NCI-H146 treated with DMSO at 0.1 percent for 48 hours (cell line): ENCODE measurements around the gene PAX2.

ENCODE experiments used
- DNase-seq: peaks from one replicate; lab custom pipeline; 2025; ENCODE audit not compliant: unreplicated experiment; lab: John Stamatoyannopoulos, UW

The PAX2 gene

GRCh38 chr10:100835810-100836209 lies 90.4 kb downstream of the PAX2 start:
- no peak for DNase-seq

GRCh38 chr10:100836891-100837290 lies 91.5 kb downstream of the PAX2 start:
- DNase-seq = no peak

GRCh38 chr10:100837300-100837699 lies 91.9 kb downstream of the PAX2 start:
- DNase-seq = no peak

GRCh38 chr10:100838986-100839385 lies 93.6 kb downstream of the PAX2 start:
- no peak for DNase-seq

GRCh38 chr10:100841528-100841927 lies 96.1 kb downstream of the PAX2 start:
- DNase-seq = no peak

DNA sequence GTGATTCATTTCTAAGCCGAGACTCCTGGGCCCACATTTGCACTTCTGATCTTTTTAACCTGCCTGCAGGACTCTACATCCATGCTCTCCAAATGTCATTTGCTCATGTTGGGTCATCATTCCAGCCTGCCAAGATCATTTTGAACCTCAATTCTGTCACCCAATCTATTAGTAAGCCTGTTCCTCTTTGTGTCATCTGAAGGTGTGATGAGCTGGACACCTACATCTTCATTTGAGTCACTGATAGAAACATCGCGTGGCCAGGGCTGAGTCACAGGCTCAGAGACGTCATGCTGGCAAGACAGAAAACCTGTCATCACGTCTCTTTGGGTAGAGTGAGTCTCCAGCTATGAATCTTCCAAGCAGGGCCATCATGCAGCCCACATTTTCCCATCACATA lies 102.1 kb downstream of the PAX2 start:
- no peak for DNase-seq

GRCh38 chr10:100848770-100849169 lies 103.4 kb downstream of the PAX2 start:
- DNase-seq = no peak

DNA sequence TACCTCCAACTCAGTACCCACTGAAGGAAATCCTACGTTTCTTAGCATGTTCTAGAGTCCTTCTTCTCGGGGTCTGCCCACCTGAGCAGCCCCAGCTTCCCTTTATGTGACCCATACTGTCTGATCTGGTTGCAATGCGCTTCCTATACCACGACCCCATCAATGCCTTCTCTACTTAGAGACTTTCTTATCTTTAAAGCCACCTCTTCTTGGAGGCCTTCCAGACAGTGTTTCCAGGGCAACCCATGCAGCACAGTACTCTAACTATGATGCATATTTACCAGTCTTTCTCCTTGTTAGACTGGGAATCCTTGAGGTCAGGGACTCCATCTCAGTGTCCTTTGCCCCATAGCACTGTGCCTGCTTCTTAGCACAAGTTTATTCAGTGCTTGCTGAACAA lies 112.9 kb downstream of the PAX2 start:
- no peak for DNase-seq

DNA sequence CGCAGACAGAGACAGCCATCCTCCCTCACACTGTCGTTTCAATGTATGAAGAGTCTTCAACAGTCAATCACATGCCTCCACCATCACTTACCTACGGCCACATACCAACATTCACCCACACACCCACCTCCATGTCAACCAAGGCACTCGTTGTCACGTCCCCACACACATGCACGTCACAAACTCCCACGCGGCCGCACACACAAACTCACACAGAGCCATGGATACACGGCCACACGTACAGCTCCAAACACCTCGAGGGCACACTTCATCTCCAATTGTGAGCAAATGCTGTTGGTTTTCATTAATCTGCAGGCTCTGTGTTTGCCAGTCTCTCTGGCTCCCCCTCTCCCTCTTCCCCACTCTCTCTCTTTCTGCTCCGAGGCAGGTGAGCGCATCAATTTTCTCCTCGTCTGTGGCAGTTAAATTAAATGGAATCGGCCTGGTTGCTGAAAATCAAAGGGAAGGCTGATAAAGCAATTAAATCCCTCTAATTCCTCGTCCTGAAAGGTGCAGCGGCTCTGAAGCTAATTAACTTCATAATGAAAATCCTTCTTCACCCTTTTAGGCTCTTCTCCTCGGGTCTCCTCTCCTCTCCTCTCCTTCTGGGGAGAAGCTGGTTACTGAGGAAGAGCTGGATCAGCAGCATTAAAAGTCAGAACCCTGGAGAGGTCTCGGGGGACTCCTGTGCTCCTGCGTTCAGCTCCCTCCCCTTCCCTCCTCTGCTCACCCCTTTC lies 113.5 kb downstream of the PAX2 start:
- no peak for DNase-seq

DNA sequence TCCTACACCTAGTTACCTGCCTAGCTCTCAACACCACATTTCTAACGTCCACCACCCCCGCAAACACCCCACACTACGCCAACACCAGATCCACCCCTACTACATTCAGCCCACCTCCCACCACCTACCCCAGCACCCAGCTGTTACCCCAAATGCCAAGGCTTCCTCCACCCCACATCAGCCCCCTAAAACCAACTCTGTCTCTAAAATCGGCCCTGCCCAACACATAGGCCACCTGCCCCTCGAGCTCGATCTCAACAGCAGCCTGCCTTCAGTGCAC lies 114.0 kb downstream of the PAX2 start:
- DNase-seq = no peak

GRCh38 chr10:100863433-100863832 lies 118.1 kb downstream of the PAX2 start:
- no peak for DNase-seq

GRCh38 chr10:100864036-100864885 lies 118.9 kb downstream of the PAX2 start:
- no peak for DNase-seq

DNA sequence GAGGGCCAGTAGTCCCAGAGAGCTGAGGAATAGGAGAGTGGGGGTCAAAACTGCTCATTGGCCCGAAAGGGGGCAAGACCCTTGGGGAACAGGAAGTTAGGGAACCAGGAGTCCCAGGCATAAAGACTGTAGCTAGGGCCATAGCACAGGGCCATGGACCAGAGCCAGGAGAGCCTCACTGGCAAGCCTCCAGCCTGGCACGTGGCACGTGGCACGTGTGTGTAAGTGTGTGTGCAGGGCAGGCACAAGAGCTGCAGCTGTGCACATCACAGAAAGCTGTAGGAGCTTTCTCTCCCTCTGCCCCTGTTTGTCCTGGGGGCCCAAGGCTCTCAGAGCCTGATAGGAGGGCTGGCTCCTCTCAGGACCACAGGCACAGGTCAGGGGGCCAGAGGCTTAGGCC lies 119.6 kb downstream of the PAX2 start:
- no peak for DNase-seq

- DNase-seq = no peak
Observed at GRCh38 chr10:100866010-100866409, 120.6 kb downstream of the PAX2 start.

DNA sequence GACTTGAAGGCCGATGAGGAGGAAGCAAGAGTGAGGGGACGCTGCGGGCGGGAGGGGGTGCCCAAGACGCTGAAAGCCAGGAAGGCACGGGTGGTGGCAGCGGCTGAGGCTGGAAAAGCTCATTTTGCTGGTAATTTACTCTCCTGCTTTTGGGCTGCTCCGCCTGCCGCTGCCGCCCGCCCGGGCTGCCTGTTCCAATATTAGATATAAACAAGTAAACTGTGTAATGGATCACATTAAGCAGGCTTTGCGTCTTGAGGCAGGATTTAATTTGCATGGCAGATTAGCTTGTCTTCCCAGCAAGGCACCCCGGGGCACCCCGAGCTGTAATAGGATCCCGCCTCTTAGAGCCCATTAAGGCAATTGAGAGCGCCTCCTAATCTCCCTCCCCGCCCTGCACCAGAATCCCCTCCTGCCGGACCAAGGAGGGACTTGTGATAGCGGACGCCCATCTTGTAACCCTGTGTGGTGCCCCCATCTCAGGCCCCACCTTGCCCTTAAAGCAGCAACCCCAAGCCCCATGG lies 121.3 kb downstream of the PAX2 start:
- DNase-seq = no peak

GRCh38 chr10:100867261-100867963 lies 122.0 kb downstream of the PAX2 start:
- no peak for DNase-seq

DNA sequence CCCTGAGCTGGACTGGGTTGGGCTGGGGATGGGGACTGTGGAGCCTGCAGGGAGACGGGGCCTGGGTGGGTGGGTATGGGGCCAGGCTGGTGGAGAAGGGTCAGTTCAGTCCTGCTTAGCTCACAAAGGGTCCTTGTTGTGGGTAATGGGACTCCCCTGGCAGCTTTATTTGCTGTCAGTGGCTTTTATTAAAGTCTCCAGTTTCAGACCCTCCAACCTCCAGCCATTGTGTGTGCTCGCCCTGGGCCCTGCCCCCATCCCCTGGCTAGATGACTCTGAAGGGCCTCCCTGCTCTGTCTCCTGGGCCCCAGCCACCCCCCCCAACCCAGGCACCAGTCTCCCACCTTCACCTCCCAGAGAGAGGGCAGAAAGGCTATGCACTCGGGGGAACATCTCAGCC lies 123.0 kb downstream of the PAX2 start:
- DNase-seq = no peak

GRCh38 chr10:100869399-100869798 lies 124.0 kb downstream of the PAX2 start:
- no peak for DNase-seq

DNA sequence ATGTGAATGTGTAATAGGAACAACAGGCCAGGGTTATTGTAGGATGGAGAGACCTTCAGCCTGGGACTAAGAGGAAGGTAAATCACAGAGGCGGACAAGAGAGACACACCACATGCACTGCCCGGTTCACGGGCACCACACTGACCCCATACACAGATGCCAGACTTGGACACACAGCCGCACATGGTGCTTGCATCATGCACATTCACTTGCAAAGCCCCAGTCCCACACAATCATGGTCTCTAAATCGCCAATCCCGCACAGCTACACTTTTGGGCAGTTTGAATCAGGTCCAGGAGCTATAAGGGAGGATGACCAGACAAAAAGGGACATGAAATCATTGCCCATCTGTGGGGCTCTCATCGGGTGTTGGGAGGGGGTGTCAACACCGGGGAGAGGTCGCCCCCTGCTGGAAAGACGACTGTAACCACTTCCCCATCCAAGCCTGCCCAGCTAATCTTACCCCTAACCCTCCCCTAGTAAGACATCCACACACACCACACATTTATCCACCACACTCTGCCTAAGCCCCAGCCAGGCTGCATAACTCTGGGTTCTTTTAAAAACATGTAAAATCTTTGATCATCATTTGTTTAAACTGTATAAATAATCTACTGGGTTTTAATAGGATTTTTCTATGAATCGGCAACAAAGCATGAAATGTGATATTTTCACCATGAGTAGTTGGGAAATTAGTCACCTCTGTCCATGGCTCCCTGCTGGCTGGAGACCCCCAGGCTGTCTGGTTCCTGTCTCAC lies 126.8 kb downstream of the PAX2 start:
- peak; percentile 20 for DNase-seq

DNA sequence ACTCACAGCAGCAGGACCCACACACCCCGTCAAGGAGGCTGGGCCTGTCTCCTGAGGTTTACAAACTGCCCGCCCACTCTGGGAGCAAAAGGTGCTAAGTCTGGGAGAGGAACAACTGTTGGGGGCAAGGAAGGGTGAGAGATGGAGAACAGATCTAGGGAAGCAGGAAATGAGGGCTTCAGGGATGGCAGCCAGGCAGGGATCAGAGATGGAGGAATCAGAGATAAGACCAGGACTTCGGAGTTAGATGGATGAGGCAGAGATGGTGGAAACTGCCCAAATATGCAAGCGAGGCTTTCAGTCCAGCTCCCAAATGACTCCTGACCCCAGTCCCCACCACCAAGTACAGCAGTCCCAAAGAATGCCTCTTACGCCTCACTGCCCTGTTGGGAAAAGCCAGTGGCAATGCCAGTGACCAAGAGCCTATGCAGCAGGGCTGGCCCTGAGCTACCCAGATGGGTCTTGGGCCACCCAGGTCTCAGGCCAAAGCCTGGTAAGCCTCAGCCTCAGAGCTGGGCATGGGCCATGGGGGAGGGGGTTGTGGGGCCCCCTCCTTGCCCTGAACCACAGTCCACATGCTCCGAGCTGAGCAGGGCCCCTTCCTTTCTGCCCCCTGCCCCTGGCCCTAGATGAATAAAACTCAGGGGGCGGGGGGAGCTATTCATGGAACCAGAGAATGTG lies 127.9 kb downstream of the PAX2 start:
- no peak for DNase-seq
